Testis (tissue), 2 donors: Measurements from ENCODE around the gene AZGP1.

Experiments used
- CTCF ChIP-seq, 3 experiments: fragments of 450-650 bp in 2 of 3; fragments of 200-600 bp in 1 of 3; sonication (generic) in 1 of 3; IDR thresholded peaks; one replicate each; pipeline ENCODE4 v1.5.1; 2016 to 2019; ENCODE audit warnings: antibody characterized with exemption in 3 of 3, mild to moderate bottlenecking in 2 of 3, moderate library complexity in 1 of 3
- POLR2A ChIP-seq: fragments of 450-650 bp; IDR thresholded peaks from one replicate; pipeline ENCODE4 v1.6.1; 2017; ENCODE audit warnings: antibody characterized with exemption, mild to moderate bottlenecking, moderate library complexity

GRCh38 chr7:100016215-100016901, 40.5 kb upstream of the AZGP1 start:
- no peak for TF ChIP-seq POLR2A
- no peak for TF ChIP-seq CTCF (IDR thresholded peaks at IDR 0.05)
